Measurements from ENCODE around the gene OTULIN.

- TF ChIP-seq CTCF (IDR thresholded peaks at IDR 0.05; ENCODE audit: borderline replicate concordance, extremely low read depth, low read length, poor library complexity, severe bottlenecking) (no peak), EZH2 (IDR thresholded peaks at IDR 0.05; ENCODE audit: borderline replicate concordance, low read depth, low read length, severe bottlenecking) (no peak)
Observed at GRCh38 chr5:14727928-14728458, 63.5 kb downstream of the OTULIN start.

Measured in DND-41 (cell line).